Prostate gland (tissue), 2 donors: Measurements from ENCODE around the gene TMEM150C.

Experiments
- CTCF ChIP-seq, 4 experiments: fragments of 200-600 bp in 2 of 4; fragments of 450-650 bp in 2 of 4; sonication (generic) in 2 of 4; IDR thresholded peaks; 1 replicate in 3 of 4; 2 replicates in 1 of 4; pipeline ENCODE4 v1.5.1; 2016 to 2019; ENCODE audit warnings: antibody characterized with exemption in 4 of 4, mild to moderate bottlenecking in 2 of 4, moderate library complexity in 2 of 4
- POLR2A ChIP-seq: fragments of 450-650 bp; IDR thresholded peaks from one replicate; pipeline ENCODE4 v1.6.1; 2016; ENCODE audit warnings: antibody characterized with exemption, mild to moderate bottlenecking
- POLR2AphosphoS5 ChIP-seq: sonication (generic); formaldehyde crosslinking; IDR thresholded peaks from one replicate; pipeline ENCODE4 v1.6.1; 2017; ENCODE audit warnings: antibody characterized with exemption

- TF ChIP-seq POLR2A (no peak), CTCF (IDR thresholded peaks at IDR 0.05) (no peak), POLR2AphosphoS5 (no peak)
These were observed 42.7 kb upstream of the TMEM150C start for GRCh38 chr4:82604522-82604921.
